NOMO-1 (cell line): ENCODE data around the gene ZC3H12C.
"Not testable (repeated sequence)": the region's sequence is repeated elsewhere in the genome, so short reads cannot be mapped to it uniquely, and the experiment has no call there.

ENCODE experiments used
- DNase-seq, 2 experiments: peaks; one replicate each; lab custom pipeline; 2025; ENCODE audit not compliant: unreplicated experiment in 2 of 2; lab: John Stamatoyannopoulos, UW

ZC3H12C gene

DNA sequence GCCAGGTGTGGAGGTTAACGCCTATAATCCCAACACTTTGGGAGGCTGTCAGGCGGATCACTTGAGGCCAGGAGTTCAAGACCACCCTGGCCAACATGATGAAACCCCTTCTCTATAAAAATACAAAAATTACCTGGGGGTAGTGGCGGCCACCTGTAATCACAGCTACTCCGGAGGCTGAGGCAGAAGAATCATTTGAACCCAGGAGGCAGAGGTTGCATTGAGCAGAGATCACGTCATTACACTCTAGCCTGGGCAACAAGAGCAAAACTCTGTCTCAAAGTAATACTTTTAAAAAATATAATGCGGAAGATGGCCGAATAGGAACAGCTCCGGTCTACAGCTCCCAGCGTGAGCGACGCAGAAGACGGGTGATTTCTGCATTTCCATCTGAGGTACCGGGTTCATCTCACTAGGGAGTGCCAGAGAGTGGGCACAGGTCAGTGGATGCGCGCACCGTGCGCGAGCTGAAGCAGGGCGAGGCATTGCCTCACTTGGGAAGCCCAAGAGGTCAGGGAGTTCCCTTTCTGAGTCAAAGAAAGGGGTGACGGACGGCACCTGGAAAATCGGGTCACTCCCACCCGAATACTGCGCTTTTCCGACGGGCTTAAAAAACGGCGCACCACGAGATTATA lies 115.6 kb downstream of the ZC3H12C start:
- DNase-seq = not testable (repeated sequence)

DNA sequence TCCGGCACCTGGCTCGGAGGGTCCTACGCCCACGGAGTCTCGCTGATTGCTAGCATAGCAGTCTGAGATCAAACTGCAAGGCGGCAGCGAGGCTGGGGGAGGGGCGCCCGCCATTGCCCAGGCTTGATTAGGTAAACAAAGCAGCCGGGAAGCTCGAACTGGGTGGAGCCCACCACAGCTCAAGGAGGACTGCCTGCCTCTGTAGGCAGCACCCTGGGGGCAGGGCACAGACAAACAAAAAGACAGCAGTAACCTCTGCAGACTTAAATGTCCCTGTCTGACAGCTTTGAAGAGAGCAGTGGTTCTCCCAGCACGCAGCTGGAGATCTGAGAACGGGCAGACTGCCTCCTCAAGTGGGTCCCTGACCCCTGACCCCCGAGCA lies 116.1 kb downstream of the ZC3H12C start:
- DNase-seq = not testable (repeated sequence)

DNA sequence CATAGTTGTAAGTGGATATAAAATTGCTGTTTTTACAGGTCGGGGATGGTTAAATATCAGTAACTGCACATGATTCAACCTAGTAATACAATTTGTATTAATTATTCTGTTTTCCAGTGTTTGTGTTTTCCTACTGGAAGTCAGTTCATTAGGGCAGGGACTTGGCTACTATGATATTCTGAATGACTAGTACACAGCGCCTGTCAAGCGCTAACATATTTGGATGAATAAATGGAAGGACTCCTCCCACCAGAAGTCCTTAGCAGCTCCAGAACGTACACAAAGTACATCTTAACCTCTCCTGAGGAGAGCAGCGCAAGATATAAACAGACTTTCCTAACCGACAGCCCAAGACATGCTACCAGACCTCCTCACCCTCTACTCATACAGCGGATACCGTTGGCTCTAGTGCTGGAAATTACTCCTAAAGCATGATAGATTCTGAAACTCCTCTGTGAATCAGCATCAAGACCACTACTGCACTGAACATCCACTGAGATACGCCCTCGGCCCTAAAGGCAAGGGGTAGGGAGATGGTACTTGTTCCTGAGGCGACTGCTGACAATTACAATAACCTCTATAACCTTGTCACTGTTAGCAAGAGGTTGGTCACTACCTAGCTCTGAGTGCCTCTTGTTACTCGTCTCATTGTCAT lies 124.2 kb downstream of the ZC3H12C start:
- no peak for DNase-seq

DNA sequence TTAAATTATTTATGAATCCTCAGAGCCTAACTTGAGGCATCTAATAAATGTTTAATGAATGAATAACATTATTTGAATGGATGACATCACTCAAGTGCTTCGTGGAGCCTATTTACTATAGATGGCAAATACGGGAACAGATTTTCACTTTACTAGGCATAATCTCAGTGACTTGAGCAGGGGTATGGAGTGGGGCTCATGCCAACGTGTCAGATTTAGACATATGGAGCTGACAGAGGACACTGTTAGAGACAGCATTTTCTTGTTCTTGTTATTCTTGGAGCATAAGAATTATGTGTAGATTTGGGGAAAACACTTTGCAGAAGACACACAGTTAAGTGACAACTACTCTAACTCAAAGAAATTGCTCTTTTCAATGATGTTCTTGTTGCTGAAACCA lies 124.7 kb downstream of the ZC3H12C start:
- DNase-seq = no peak

DNA sequence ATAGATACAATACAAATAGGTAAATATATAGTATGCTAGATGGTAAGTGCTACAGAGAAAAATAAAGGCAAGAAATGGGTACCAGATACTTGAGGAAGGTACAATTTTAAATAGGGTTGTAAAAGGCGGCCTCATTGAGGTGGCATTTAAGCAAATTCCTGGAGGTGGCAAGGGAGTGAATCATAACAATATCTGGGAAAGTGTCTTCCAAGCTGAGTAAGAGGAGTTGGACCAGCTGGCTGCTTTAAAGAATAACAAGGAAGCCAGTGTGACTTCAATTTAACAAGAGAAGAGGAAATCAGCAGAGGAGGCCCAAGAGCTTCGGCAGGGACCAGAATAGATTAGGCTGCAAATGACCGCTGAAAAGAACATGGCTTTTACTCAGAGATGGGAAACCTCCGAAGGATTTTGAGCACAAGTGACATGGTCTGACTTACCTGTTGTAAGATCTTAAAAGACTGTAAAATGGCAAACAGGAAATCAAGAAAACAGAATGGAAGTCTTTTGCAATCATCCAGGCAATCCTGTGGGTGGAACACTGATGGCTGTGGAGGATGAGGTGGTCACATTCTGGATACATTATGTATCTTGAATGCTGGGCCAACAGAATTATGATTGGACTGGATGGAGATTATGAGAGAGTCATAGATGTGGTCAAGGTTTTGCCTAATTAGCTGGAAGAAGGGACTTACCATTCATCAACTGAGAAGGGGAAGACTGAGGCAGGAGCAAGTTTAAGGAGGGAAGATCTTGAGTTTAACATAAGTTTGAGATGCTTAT lies 126.0 kb downstream of the ZC3H12C start:
- DNase-seq = no peak
